Measurements from ENCODE around the gene ANKFN1.

ANKFN1 gene

DNA sequence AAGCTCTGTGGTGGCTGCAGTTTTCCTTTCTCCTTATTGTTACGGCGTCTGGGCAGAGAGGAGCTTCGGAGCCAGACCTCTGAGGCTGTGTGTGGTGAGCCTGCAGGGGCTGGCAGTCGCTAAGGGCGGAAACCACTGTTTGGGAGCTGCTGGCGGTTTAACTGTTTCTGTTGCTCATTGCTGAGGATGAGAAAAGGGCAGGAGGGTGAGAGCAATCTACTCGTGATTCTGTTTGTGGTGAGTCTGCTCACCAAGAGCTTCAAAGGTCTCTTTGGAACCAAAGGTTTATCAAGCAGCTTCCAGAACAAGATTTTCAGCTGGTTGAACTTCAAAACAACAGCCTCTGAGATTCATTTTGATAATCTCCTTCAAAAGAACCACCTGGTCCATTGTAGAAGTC, 143.9 kb downstream of the ANKFN1 start:
- in situ Hi-C loops (cut with MboI; ENCODE audit: low sequenced_read_pairs, unreplicated experiment): no loop called here
- TF ChIP-seq CTCF (IDR thresholded peaks at IDR 0.05; ENCODE audit: borderline replicate concordance, control extremely low read depth, extremely low read depth, insufficient read depth, missing control alignments): no peak
- no peak for DNase-seq (ENCODE audit: low spot score)

DNA sequence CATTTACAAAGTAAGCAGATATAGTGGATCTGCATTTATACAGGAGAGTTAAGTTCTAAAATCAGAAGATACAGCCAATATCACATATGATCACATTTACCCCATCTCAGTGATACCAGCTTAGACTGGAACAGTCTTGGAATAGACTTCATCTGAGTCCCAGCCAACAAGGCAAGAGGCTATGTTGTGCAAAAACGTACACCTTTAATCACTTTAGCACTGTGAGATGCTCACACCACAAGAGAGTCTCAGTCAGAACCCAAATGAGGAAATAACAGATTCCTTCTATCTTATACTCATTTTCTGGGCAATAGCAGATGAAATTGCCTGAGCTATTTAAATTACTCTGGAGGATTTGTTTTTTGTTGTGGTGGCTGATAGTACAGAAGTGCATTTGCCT, 145.6 kb downstream of the ANKFN1 start:
- in situ Hi-C loops (cut with MboI; ENCODE audit: low sequenced_read_pairs, unreplicated experiment): no loop called here
- DNase-seq (ENCODE audit: low spot score): no peak
- no peak for TF ChIP-seq CTCF (IDR thresholded peaks at IDR 0.05; ENCODE audit: borderline replicate concordance, control extremely low read depth, extremely low read depth, insufficient read depth, missing control alignments)

DNA sequence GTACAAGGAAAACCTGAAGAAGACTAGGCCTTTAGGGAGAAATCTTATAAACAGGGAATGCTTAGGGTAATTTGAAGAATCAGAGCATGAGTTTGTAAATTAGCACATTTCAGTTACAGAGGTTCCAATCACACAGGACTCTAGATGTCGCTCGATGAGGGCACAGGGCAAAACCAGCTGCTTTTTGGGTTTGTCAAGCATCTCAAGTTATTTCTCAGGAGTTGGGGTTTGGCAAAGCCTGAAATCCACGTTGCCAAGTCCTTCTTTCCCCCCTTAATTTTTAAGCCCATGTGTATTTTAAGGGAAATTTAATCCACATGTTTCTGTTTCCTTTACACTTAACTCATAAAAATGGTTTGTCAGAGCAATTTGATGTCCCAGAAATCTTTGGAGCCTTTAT, 146.9 kb downstream of the ANKFN1 start:
- no peak for DNase-seq (ENCODE audit: low spot score)
- TF ChIP-seq CTCF (IDR thresholded peaks at IDR 0.05; ENCODE audit: borderline replicate concordance, control extremely low read depth, extremely low read depth, insufficient read depth, missing control alignments): no peak
- in situ Hi-C loops (cut with MboI; ENCODE audit: low sequenced_read_pairs, unreplicated experiment): no loop called here

GRCh38 chr17:56305007-56305406, 151.7 kb downstream of the ANKFN1 start:
- DNase-seq (ENCODE audit: low spot score): no peak
- in situ Hi-C loops (cut with MboI; ENCODE audit: low sequenced_read_pairs, unreplicated experiment): no loop called here
- TF ChIP-seq CTCF (IDR thresholded peaks at IDR 0.05; ENCODE audit: borderline replicate concordance, control extremely low read depth, extremely low read depth, insufficient read depth, missing control alignments): no peak

DNA sequence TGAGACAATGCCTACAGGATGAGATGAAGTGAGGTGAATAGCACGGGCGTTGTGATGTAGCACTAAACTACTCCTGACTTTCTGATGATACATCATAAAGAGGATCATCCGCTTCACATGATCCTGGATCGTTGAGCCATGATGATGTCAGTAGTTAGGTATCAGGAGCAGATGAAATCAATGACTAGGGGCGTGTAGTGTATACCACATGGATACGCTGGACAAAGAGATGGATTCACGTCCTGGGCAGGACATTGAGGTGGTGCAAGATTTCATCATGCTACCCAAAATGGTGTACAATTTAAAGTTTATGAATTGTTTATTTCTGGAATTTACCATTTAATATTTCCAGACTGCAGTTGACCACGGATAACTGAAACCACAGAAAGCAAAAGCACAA, 156.6 kb downstream of the ANKFN1 start:
- TF ChIP-seq CTCF (IDR thresholded peaks at IDR 0.05; ENCODE audit: borderline replicate concordance, control extremely low read depth, extremely low read depth, insufficient read depth, missing control alignments): no peak
- in situ Hi-C loops (cut with MboI; ENCODE audit: low sequenced_read_pairs, unreplicated experiment): no loop called here
- DNase-seq (ENCODE audit: low spot score): no peak

DNA sequence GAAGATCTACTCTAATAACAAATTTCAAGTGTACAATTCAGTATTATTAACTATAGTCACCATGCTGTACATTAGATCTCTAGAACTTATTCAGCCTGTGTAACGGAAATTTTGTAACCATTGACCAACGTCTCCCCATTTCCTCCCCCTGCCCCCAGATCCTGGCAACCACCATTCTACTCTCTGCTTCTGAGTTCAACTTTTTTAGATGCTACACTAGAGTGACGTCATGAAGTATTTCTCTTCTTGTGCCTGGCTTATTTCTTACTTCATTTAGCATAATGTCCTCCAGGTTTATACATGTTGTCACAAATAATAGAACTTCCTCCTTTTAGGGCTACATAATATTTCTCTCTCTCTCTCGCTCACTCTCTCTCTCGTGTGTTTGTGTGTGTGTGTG, 157.5 kb downstream of the ANKFN1 start:
- TF ChIP-seq CTCF (IDR thresholded peaks at IDR 0.05; ENCODE audit: borderline replicate concordance, control extremely low read depth, extremely low read depth, insufficient read depth, missing control alignments): no peak
- no peak for DNase-seq (ENCODE audit: low spot score)
- in situ Hi-C loops (cut with MboI; ENCODE audit: low sequenced_read_pairs, unreplicated experiment): no loop called here

- TF ChIP-seq CTCF (IDR thresholded peaks at IDR 0.05; ENCODE audit: borderline replicate concordance, control extremely low read depth, extremely low read depth, insufficient read depth, missing control alignments): no peak
- DNase-seq (ENCODE audit: low spot score): no peak
- in situ Hi-C loops (cut with MboI; ENCODE audit: low sequenced_read_pairs, unreplicated experiment): no loop called here
Measured at GRCh38 chr17:56313201-56313600, 159.9 kb downstream of the ANKFN1 start.

Measured in GM13976 (cell line).